GM18870 (cell line): ENCODE results near the gene EIF2B2.

ENCODE experiments used
- ATAC-seq: cut with Tn5 transposase; IDR thresholded peaks from one replicate; pipeline ENCODE4 v1.9.1; 2021; ENCODE audit warnings: moderate library complexity; ENCODE audit not compliant: unreplicated experiment

Gene EIF2B2

GRCh38 chr14:75040959-75041358 lies 38.2 kb downstream of the EIF2B2 start:
- ATAC-seq: no peak

DNA sequence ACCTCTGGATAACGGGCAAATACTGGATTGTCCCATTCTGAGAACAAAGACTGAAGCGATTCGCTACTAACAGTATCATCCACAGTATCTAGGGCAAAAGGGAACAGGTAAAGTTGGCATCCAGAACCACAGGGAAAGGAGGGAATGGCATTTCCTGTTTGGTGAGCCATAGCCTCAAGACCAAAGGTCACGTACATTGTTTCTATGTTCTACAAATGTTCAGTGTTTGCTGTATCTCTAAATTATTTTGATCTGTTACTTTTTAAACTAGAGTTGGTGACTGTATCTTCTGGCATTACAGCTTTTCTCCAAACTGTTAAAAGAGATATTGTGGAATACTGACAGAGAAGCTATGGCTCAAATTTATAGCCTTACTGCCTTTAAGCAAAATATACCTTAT lies 38.9 kb downstream of the EIF2B2 start:
- no peak for ATAC-seq

DNA sequence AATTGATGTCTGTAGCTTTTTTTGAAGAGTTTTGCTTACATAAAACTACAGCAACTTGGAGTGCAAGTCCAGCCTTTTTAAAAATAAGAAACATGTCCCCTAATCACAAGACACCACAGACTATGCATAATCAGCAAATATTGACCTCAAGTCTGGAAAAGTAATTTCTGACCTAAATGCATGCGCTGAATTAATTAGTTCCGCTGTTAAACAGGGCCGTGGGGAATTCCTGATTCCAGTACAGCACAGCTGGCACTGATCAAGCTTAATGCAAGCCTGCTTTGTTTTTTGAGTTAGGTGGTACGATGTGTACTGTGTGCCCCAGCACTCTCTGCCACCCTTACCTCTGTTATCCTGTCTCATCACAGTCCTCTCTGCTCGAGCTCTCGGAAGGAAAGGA lies 39.3 kb downstream of the EIF2B2 start:
- ATAC-seq: no peak

DNA sequence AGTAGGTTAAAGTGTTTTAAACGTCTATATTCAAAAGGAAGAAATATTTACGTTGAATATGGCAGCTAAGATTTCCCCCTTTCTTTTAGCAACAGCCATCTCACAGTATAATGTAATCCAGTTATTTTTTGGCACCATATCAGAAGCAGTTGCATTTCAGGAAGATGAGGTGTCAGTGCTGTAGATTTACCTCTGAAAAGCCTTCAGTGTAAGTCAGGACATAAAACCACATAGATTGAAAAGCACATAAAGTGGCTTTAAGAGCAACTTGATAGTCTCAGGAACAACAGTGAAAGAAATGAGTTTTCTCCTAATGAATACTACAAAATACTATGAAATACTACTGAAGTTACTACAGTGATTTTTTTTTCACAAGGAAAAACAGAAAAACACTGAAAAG lies 41.6 kb downstream of the EIF2B2 start:
- no peak for ATAC-seq

- ATAC-seq: no peak
Measured at GRCh38 chr14:75044752-75045151, 42.0 kb downstream of the EIF2B2 start.

DNA sequence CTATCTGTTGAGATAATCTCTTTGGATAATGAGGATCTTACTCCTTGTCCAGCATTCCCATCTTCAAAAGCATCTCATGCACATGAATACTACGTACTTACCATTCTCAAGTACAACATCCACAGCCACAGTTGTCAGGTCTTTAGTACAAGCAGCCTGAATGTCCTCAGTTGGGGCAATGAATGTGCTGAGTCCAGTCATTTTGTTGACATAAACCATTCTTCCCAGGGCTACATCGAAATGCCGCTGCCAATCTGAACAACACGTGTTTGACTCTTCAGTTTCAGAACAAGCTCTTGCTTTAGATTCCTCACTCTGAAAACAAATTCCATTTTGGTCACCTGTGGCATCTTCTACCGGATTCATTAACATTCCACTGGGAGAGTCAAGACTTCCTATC lies 43.6 kb downstream of the EIF2B2 start:
- no peak for ATAC-seq

- ATAC-seq: no peak
Measured at GRCh38 chr14:75046899-75047298, 44.2 kb downstream of the EIF2B2 start.

- ATAC-seq: no peak
Measured at GRCh38 chr14:75047506-75047905, 44.8 kb downstream of the EIF2B2 start.

- no peak for ATAC-seq
Measured at GRCh38 chr14:75048101-75048500, 45.4 kb downstream of the EIF2B2 start.

GRCh38 chr14:75049136-75049535 lies 46.4 kb downstream of the EIF2B2 start:
- no peak for ATAC-seq

DNA sequence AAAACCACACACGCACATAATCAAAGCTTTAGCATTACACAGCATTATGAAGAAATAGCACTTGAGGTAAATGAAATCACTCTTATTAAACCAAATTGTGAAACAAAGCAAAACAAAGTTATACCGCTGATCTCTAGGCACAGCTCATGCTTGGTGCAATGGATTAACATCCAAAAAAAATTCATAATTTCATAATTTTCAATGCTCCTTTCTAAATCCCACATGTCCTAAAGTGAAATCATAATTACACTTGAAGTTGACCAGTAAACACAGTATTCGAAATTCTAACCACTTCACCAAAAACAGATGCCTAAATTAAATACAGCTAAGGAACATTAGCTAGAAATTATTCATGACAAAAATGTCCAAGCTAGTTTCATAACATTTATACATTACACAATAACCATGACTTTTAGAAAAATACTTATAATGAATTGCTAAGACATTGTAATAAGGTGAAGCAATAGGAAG lies 47.0 kb downstream of the EIF2B2 start:
- no peak for ATAC-seq

GRCh38 chr14:75050852-75051555 lies 48.3 kb downstream of the EIF2B2 start, which contains the start of gene MLH3:
MLH3 (minus strand) TSS chr14:75051467; CDS start chr14:75049655, 1,812 bp downstream.
- peak; percentile 50 for ATAC-seq

GRCh38 chr14:75051556-75051899 lies 48.8 kb downstream of the EIF2B2 start:
- ATAC-seq: peak; percentile 15

DNA sequence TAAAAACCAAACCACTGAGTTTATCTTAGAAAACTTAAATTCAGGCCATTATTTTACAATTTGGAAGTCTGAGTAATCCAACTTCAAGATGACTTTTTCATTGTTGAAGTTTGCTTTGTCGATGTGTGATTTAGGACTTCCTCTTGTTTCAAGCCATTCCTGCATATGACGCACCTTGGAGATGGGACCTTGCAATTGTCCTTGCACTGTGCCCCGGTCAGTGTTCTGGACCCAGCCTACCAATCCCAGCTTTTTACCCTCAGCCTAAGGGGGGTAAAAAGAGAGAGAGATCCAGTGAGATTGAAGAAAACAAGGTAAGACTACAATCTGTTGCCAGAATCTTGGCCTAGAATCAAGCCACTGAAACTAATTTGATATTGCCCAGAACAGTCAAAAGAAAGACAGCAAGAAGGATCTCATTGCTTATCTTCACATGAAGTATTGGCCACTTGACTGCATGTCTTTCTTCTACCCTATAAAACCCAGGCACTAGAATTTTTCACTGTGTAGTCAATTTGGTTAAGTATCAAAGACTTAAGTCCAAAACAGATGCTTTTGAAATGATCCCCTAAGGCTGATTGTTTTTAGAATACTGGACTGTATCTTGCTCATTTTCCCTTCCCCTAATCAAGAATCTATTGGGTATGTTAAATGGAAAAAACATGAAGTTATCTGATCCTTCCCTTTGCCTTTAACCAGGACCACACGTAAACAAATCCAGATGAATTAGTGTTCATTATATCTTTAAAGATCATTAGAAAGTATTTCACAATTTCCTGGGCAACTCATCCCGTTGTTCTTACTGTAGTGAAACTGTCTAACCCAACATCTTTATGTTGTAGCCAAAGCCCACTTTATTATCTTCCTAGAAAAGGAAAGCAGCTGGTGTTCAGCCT lies 50.9 kb downstream of the EIF2B2 start:
- ATAC-seq: no peak

DNA sequence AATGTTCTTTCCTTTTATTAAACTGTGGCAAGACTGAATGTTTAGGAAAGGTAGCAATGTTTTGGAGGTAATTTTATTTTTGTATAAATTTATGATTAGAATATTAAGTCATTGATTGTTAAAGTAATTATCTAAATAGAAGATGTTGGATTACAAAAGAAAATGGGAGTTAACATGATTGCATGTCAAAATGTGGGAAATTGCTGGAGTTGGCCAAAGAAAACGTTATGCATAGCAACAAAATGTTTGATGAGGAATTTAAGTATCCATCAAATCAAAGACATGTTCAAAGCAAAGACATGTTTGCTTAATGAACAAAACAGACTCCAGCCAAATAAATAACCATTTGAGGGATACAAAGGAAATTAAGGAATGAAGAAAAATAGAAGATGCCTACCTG lies 51.7 kb downstream of the EIF2B2 start:
- no peak for ATAC-seq

DNA sequence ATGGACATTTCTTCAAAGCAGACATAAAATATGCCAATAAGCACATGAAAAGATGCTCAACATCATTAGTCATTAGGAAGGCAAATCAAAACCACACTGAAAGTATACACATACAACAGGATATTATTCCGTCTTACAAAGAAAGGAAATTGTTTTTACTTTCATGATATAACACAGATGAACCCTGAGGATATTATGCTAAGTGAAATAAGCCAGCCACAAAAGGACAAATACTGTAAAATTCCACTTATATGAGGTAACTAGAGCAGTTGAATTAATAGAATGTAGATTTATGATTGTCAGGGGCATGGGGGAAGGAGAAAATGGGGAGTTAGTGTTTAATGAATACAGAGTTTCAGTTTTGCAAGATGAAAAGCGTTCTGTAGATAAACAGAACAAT lies 56.9 kb downstream of the EIF2B2 start:
- no peak for ATAC-seq

DNA sequence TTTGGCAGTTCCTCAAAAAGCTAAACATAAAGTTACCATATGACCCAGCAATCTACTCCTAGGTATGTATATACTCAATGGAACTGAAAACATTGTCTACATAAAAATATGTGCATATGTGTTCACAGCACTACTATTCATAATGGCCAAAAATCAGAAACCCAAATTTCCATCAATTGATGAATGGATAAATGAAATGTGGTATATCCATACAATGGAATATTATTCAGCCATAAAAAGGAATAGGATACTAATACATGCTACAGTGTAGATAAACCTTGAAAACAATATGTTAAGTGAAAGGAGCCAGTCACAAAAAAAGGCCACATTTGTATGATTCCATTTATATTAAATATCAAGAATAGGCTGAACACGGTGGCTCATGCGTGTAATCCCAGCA lies 57.7 kb downstream of the EIF2B2 start:
- ATAC-seq: no peak
